D341Med (cell line): ENCODE measurements around the gene C1QB.
"Not testable (repeated sequence)": the region's sequence is repeated elsewhere in the genome, so short reads cannot be mapped to it uniquely, and the experiment has no call there.

Source experiments
- DNase-seq: peaks from one replicate; pipeline ENCODE4 v3.0.0; 2012; ENCODE audit warnings: low spot score

Gene C1QB

GRCh38 chr1:22662986-22663408 is 10.0 kb downstream of the C1QB start:
- DNase-seq, result no peak

- DNase-seq, result peak; percentile 64
Measured at GRCh38 chr1:22665752-22666151, 12.7 kb downstream of the C1QB start.

- DNase-seq, result no peak
Measured at GRCh38 chr1:22666412-22666811, 13.4 kb downstream of the C1QB start.

GRCh38 chr1:22668840-22669239 is 15.8 kb downstream of the C1QB start:
- not testable (repeated sequence) for DNase-seq

- DNase-seq, result no peak
Measured at GRCh38 chr1:22670352-22670975, 17.4 kb downstream of the C1QB start.

- no peak for DNase-seq
Measured at GRCh38 chr1:22671999-22672398, 19.0 kb downstream of the C1QB start.

- peak; percentile 54 for DNase-seq
Measured at GRCh38 chr1:22673486-22674409, 20.7 kb downstream of the C1QB start.

GRCh38 chr1:22674410-22674749 is 21.3 kb downstream of the C1QB start:
- DNase-seq, result no peak

- DNase-seq, result not testable (repeated sequence)
Measured at GRCh38 chr1:22676151-22676550, 23.1 kb downstream of the C1QB start.

- no peak for DNase-seq
Measured at GRCh38 chr1:22676916-22677583, 24.0 kb downstream of the C1QB start.

GRCh38 chr1:22677931-22678896 is 25.2 kb downstream of the C1QB start:
- no peak for DNase-seq

GRCh38 chr1:22680726-22681125 is 27.7 kb downstream of the C1QB start:
- DNase-seq, result no peak

GRCh38 chr1:22681556-22682276 is 28.7 kb downstream of the C1QB start:
- DNase-seq, result no peak

GRCh38 chr1:22683547-22683946 is 30.5 kb downstream of the C1QB start:
- no peak for DNase-seq

GRCh38 chr1:22685591-22686059 is 32.6 kb downstream of the C1QB start:
- DNase-seq, result no peak

- DNase-seq, result no peak
Measured at GRCh38 chr1:22687191-22687590, 34.2 kb downstream of the C1QB start.

- DNase-seq, result no peak
Measured at GRCh38 chr1:22688466-22688865, 35.4 kb downstream of the C1QB start.

GRCh38 chr1:22689505-22689904 is 36.5 kb downstream of the C1QB start:
- DNase-seq, result no peak

GRCh38 chr1:22691031-22691753 is 38.2 kb downstream of the C1QB start:
- DNase-seq, result no peak

GRCh38 chr1:22694172-22694571 is 41.1 kb downstream of the C1QB start:
- no peak for DNase-seq
